Calu3 (cell line): ENCODE measurements around the gene CYBC1. TPM values are rescaled to one million over a fixed set of nuclear protein-coding genes. Genes with fewer than 3 reads are reported as not detected.
A peak's percentile ranks its signal among the peaks of the same experiment; 100 is the strongest.

Experiments
- BruUV-seq: library from RNA; stranded (reverse); fragments of 400-500 nt; replicated peaks from 2 replicates; lab custom pipeline; 2021; lab: Mats Ljungman, UMichigan
- CTCF ChIA-PET: fragments of 300-600 bp; sonication (Branson Sonifier 250); formaldehyde crosslinking; loops from one replicate; lab custom pipeline; 2022; ENCODE audit warnings: antibody characterized with exemption; lab: Charles Lee
- DNase-seq: peaks from one replicate; pipeline ENCODE4 v3.0.0; 2022
- H3K27ac Mint-ChIP-seq: one replicate; pipeline ENCODE4 v1.8.0; 2022; ENCODE audit warnings: mixed read lengths; ENCODE audit not compliant: unreplicated experiment
- H3K27me3 Mint-ChIP-seq: one replicate; pipeline ENCODE4 v1.8.0; 2022; ENCODE audit warnings: mixed read lengths; ENCODE audit not compliant: unreplicated experiment
- H3K36me3 Mint-ChIP-seq: one replicate; pipeline ENCODE4 v1.8.0; 2022; ENCODE audit warnings: mild to moderate bottlenecking, moderate library complexity, mixed read lengths; ENCODE audit not compliant: insufficient read depth, unreplicated experiment
- H3K4me1 Mint-ChIP-seq: one replicate; pipeline ENCODE4 v1.8.0; 2022; ENCODE audit warnings: mild to moderate bottlenecking, low read depth, mixed read lengths; ENCODE audit not compliant: unreplicated experiment
- H3K4me3 Mint-ChIP-seq: one replicate; pipeline ENCODE4 v1.8.0; 2022; ENCODE audit warnings: mild to moderate bottlenecking, low read depth, moderate library complexity, mixed read lengths; ENCODE audit not compliant: unreplicated experiment
- H3K9me3 Mint-ChIP-seq: one replicate; pipeline ENCODE4 v1.8.0; 2022; ENCODE audit warnings: low read depth, mixed read lengths; ENCODE audit not compliant: unreplicated experiment
- intact Hi-C: fragments of 100-400 bp; cut with micrococcal nuclease; formaldehyde crosslinking; loops from one replicate; pipeline ENCODE4 v1.10.0; 2022; ENCODE audit not compliant: unreplicated experiment
- total RNA-seq: library from RNA; stranded (reverse); gene quantifications from 2 replicates; pipeline ENCODE4 v1.2.3, GENCODE V29; 2022
- TF ChIP-seq, protein P1 (sequence below): fragments of 200-600 bp; IDR thresholded peaks from one replicate; pipeline ENCODE4 v1.8.0; 2022; ENCODE audit warnings: antibody characterized with exemption; ENCODE audit not compliant: unreplicated experiment

CYBC1 gene
- total RNA-seq, 1 experiment from 2014 or later, result 80.3 TPM

DNA sequence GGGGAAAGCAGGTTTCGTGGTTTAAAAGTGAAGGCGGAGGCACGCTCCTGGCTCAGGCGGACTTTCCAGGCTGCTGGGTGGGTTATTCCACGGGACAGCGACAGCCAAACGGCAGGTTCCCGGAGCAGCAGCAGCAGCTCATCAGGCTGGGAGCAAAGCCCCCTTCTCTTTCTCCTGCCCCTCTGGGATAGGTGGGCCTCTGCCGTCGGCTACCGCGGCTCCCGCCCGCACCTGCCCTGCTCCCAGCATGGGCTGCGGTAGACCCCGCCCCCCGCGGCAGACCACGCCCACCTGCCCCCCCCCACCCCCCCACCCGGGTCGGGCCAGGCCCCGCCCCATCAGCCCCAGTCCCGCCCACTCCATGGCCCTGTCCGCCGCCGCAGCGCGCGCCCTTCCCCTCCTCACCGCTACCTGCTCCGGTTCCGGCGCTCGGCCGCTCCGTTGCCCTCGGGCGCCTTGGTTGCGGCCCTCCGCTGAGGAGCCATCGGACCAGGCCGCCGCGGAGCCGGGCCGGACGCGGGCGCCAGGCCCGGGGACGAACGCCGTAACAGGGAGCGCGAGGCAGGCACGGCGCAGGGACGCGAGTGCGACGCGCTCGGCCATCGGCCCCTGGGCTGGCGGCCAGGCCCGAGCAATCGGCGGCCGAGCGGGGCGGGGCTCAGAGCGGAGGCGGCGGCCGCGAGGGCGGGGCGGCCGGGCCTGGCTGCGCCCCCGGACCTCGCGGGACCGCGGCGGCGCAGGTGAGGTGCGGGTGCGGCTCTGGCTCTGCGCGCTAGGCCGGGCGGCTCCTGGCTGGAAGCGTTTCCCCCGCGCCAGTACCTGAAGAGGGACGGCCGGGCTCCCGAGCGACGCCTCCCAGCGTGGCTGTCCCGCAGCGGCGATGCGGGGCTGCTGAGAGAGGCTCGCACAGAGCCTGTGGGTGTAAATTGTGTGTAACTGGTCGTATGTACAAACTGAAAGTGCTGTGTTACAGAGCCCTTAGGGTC lies 32.3 kb downstream of the CYBC1 start, which contains the start of the genes HEXD and OGFOD3:
HEXD (plus strand) TSS at position 347 of the 986 bp plus-strand sequence. CDS start 1,453 bp downstream, outside the sequence.
OGFOD3 (minus strand) TSS at position 586 of the 986 bp plus-strand sequence; CDS start at position 485, 101 bp downstream.
- intact Hi-C loops, result no loop called here
- no TSS peak for BruUV-seq

GRCh38 chr17:82416771-82417170 lies 33.8 kb downstream of the CYBC1 start:
- no TSS peak for BruUV-seq
- H3K9me3 Mint-ChIP-seq, result no peaks in the 10 kb centered on the region
- H3K36me3 Mint-ChIP-seq, result peaks cover 18% of the 10 kb centered on the region
- no peak overlapping the region for H3K27ac Mint-ChIP-seq
- intact Hi-C loops, result no loop called here
- DNase-seq, result no peak
- CTCF ChIA-PET, result interaction anchor here (0.7 kb wide), 1 partner anchor 449 kb away, joined by 3 read pairs; no protein-coding TSS in a partner anchor
- TF ChIP-seq, protein P1, sequence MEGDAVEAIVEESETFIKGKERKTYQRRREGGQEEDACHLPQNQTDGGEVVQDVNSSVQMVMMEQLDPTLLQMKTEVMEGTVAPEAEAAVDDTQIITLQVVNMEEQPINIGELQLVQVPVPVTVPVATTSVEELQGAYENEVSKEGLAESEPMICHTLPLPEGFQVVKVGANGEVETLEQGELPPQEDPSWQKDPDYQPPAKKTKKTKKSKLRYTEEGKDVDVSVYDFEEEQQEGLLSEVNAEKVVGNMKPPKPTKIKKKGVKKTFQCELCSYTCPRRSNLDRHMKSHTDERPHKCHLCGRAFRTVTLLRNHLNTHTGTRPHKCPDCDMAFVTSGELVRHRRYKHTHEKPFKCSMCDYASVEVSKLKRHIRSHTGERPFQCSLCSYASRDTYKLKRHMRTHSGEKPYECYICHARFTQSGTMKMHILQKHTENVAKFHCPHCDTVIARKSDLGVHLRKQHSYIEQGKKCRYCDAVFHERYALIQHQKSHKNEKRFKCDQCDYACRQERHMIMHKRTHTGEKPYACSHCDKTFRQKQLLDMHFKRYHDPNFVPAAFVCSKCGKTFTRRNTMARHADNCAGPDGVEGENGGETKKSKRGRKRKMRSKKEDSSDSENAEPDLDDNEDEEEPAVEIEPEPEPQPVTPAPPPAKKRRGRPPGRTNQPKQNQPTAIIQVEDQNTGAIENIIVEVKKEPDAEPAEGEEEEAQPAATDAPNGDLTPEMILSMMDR, result no peak
- H3K4me1 Mint-ChIP-seq, result no peaks in the 10 kb centered on the region
- H3K27me3 Mint-ChIP-seq, result no peaks in the 10 kb centered on the region
- H3K4me3 Mint-ChIP-seq, result no peak overlapping the region

More for the DNA sequence above, 32.3 kb downstream of the CYBC1 start, which contains the start of the genes HEXD and OGFOD3:
- peak; percentile 91 for DNase-seq
- H3K27me3 Mint-ChIP-seq, result no peaks in the 10 kb centered on the region
- CTCF ChIA-PET, result no interaction called here
- H3K4me1 Mint-ChIP-seq, result no peaks in the 10 kb centered on the region
- H3K36me3 Mint-ChIP-seq, result peaks cover 18% of the 10 kb centered on the region
- H3K4me3 Mint-ChIP-seq, result peak within 1 kb of the TSS; percentile 72
- H3K9me3 Mint-ChIP-seq, result no peaks in the 10 kb centered on the region
- no peak within 1 kb of the TSS for H3K27ac Mint-ChIP-seq
- TF ChIP-seq, protein P1, result no peak

DNA sequence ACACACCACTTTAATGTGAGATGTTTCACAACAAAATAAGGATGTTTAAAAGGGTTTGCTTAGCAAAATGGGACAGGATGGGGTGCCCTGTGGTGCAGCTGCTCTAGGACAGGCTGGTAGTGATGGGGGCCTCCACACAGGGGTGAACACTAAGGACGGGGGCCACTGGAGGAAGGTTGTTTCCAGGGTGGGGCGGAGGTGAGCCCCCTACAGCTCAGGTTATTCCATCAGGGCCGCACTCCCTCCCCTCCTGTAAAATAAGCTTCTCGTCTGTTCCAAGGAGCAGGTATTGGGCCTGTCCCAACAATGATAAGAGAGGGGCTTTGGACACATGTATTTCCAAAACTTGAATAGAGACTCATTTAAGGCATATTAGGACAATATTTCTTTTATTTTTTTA lies 34.3 kb downstream of the CYBC1 start:
- Mint-ChIP-seq H3K36me3 (peaks cover 18% of the 10 kb centered on the region), H3K27ac (no peak overlapping the region), H3K9me3 (no peaks in the 10 kb centered on the region), H3K4me1 (no peaks in the 10 kb centered on the region), H3K4me3 (no peak overlapping the region), H3K27me3 (no peaks in the 10 kb centered on the region)
- BruUV-seq, result no TSS peak
- intact Hi-C loops, result no loop called here
- TF ChIP-seq, protein P1, result no peak
- CTCF ChIA-PET, result no interaction called here
- DNase-seq, result no peak

DNA sequence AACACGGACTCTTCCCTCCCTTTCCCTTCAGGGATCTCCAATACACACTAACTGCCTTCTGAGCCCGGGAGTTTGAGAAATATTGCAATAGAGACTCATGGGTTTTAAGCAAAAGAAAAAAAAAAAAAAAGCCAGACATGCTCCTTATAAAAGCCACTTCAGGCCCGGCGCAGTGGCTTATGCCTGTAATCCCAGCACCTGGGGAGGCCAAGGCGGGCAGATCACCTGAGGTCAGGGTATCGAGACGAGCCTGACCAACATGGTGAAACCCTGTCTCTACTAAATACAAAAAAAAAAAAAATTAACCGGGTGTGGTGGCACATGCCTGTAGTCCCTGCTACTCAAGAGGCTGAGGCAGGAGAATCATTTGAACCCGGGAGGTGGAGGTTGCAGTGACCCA lies 34.8 kb downstream of the CYBC1 start:
- no TSS peak for BruUV-seq
- no peaks in the 10 kb centered on the region for H3K27me3 Mint-ChIP-seq
- H3K36me3 Mint-ChIP-seq, result peaks cover 18% of the 10 kb centered on the region
- TF ChIP-seq, protein P1, result no peak
- CTCF ChIA-PET, result no interaction called here
- no peaks in the 10 kb centered on the region for H3K9me3 Mint-ChIP-seq
- no peak for DNase-seq
- no peak overlapping the region for H3K27ac Mint-ChIP-seq
- H3K4me1 Mint-ChIP-seq, result no peaks in the 10 kb centered on the region
- intact Hi-C loops, result no loop called here
- H3K4me3 Mint-ChIP-seq, result no peak overlapping the region
